Uterus (tissue), 2 donors: Measurements from ENCODE around the gene LDLRAD2.

ENCODE experiments used
- CTCF ChIP-seq, 4 experiments: fragments of 200-600 bp in 2 of 4; fragments of 450-650 bp in 2 of 4; sonication (generic) in 2 of 4; IDR thresholded peaks; one replicate each; pipeline ENCODE4 v1.5.1; 2016 to 2019; ENCODE audit warnings: antibody characterized with exemption in 4 of 4, mild to moderate bottlenecking in 2 of 4, moderate library complexity in 1 of 4
- POLR2A ChIP-seq, 2 donors: fragments of 450-650 bp; IDR thresholded peaks; one replicate each; pipeline ENCODE4 v1.6.1; 2016; ENCODE audit warnings: antibody characterized with exemption in 2 of 2, mild to moderate bottlenecking in 1 of 2, moderate library complexity in 1 of 2

DNA sequence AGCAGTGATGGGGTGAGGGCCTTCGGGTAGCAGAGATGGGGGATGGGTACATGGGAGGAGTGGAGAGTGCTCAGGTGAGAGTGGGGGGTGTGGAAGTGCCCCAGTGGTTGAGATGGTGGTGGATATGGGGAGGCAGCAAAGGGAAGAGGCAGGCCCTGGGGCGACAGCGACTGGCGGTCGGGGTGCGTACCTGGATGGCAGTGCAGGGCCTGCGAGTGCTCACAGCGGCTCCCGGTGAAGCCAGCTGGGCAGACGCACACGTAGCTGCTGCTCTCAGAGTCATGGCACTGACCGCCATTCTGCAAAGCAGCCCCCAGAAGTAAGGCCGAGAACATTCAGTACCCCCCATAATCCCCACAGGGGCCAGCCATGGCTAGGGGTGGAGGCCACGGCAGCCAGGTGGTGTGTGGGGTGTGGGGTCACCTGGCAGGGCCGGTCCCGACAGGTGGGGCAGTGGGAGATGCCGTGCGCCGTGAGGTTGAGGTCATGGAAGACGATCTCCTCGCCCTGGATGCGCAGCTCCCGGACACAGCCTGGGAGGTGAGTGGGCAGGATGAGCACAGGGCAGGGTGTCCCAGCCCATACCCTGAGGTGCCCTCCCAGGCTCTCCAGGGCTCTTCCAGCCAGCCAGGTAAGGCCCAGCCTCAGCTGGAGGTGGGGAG, 18.9 kb downstream of the LDLRAD2 start:
- TF ChIP-seq CTCF (IDR thresholded peaks at IDR 0.05) (no peak), POLR2A (IDR thresholded peaks at IDR 0.05) (no peak)
